Upper lobe of left lung (tissue), 6 donors: ENCODE results near the gene TRAF2. TPM values are rescaled to one million over a fixed set of nuclear protein-coding genes. Genes with fewer than 3 reads are reported as not detected.
A peak's percentile ranks its signal among the peaks of the same experiment; 100 is the strongest.

ENCODE experiments used
- ATAC-seq, 2 donors: fragments of 200-7000 bp; cut with Tn5 transposase; one replicate each; pipeline ENCODE4 v1.9.1; 2022; ENCODE audit warnings: mild to moderate bottlenecking in 2 of 2, moderate library complexity in 2 of 2; ENCODE audit not compliant: low FRiP score in 2 of 2
- DNase-seq, 2 donors: peaks; one replicate each; pipeline ENCODE4 v3.0.0-alpha.2; 2019 to 2020
- H3K27ac ChIP-seq, 4 donors: fragments of 200-600 bp; sonication (generic); one replicate each; pipeline ENCODE4 v1.5.1; 2016 to 2019
- H3K27me3 ChIP-seq, 4 donors: fragments of 200-600 bp; sonication (generic); one replicate each; pipeline ENCODE4 v1.5.1; 2017 to 2019
- H3K36me3 ChIP-seq, 4 donors: fragments of 200-600 bp; sonication (generic); one replicate each; pipeline ENCODE4 v1.5.1; 2016 to 2019
- H3K4me1 ChIP-seq, 4 donors: fragments of 200-600 bp; sonication (generic); one replicate each; pipeline ENCODE4 v1.5.1; 2018 to 2019
- H3K4me3 ChIP-seq, 4 donors: fragments of 200-600 bp; sonication (generic); one replicate each; pipeline ENCODE4 v1.5.1; 2017 to 2019; ENCODE audit warnings: mild to moderate bottlenecking in 2 of 4, moderate library complexity in 1 of 4
- H3K9me3 ChIP-seq, 4 donors: fragments of 200-600 bp; sonication (generic); one replicate each; pipeline ENCODE4 v1.5.1; 2018 to 2019
- EP300 ChIP-seq, 4 donors: sonication (generic); formaldehyde crosslinking; IDR thresholded peaks; one replicate each; pipeline ENCODE4 v1.5.1; 2017; ENCODE audit warnings: antibody characterized with exemption in 4 of 4, control low read depth in 2 of 4
- POLR2A ChIP-seq, 4 donors: fragments of 450-650 bp; IDR thresholded peaks; one replicate each; pipeline ENCODE4 v1.5.1; 2016 to 2017; ENCODE audit warnings: antibody characterized with exemption in 4 of 4, mild to moderate bottlenecking in 2 of 4
- POLR2AphosphoS5 ChIP-seq, 2 donors: sonication (generic); formaldehyde crosslinking; IDR thresholded peaks; one replicate each; pipeline ENCODE4 v1.5.1; 2017; ENCODE audit warnings: antibody characterized with exemption in 2 of 2
- WGBS, 2 donors: methylation state at CpG; one replicate each; pipeline ENCODE4 v1.1.5; 2017 to 2018; 5-methylcytosine and 5-hydroxymethylcytosine counted together
- small RNA-seq, 4 donors: library from RNA; depleted of rRNA; stranded (forward); fragments of <200 nt; gene quantifications; one replicate each; pipeline ENCODE3, GENCODE V24; 2016
- total RNA-seq, 6 donors: library from RNA; depleted of rRNA in 4 of 6; stranded (reverse); fragments of >200 nt in 4 of 6; gene quantifications; one replicate each; pipeline versions ENCODE4 v1.1.0 to v1.2.1, GENCODE V29; 2016 to 2021
- TF ChIP-seq, protein P1 (sequence below), 6 experiments: fragments of 450-650 bp in 4 of 6; fragments of 200-600 bp in 2 of 6; sonication (generic) in 2 of 6; IDR thresholded peaks; one replicate each; pipeline ENCODE4 v1.5.1; 2016 to 2019; ENCODE audit warnings: antibody characterized with exemption in 6 of 6
- donor health status: DM: no; HTN: no; CAD: no; lungs with moderate emphysema.
- donor health status: DM: no; HTN: yes; CAD: no; lungs with severe emphysema.

TRAF2 gene
- total RNA-seq, 6 donors from 2014 or later: 10.6 to 20.8 (median 13.4) TPM

DNA sequence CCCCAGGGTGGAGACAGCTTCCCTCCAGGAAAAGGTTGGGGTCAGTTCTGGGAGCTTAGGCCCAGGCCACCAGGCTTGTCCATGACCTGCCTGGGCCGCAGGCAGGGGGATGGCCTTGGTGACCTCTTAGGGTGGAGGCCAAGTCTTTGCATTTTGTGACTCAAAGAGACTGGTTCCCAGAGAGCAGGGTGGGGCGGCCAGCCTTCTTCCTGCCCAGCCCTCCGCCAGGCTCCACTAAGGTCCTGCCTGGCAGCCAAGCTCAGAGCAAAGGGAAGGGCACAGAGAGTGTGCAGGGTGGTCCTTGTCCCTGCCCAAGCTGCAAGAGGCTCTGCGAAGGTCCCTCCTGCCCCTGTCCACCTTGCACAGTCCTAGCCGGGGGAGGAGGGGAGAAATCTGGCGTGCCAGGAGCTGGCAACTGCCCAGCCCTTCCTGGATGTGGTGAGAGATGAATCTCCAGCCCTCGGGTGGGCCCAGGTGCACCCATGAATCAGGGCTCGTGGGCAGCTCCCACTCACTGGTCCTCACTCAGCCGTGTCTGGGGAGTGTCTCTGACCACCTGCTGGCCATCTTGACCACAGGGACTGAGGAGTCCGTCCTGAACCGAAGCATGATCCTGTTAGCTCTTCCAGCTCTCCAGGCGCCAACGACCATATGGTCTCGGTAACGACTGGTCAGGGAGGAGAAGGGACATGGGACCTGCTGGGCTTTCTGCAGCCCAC is 88.7 kb downstream of the TRAF2 start:
- Histone ChIP-seq H3K4me1 (peaks cover 33 to 55% (median 43%) of the 10 kb centered on the region in 4 donors), H3K27ac (peak overlapping the region; percentile 42 to 85 (median 73)), H3K36me3 (no peaks in the 10 kb centered on the region), H3K27me3 (no peaks in the 10 kb centered on the region), H3K9me3 (no peaks in the 10 kb centered on the region), H3K4me3 (peak overlapping the region in 1 of 4 donors; percentile 17)
- WGBS, 2 donors: 58 to 66% methylated on average over 3 to 12 of the region's 15 CpGs
- ATAC-seq (no peak), DNase-seq (peak in 1 of 2 donors; percentile 50)
- no peak for TF ChIP-seq EP300 (IDR thresholded peaks at IDR 0.05)
- TF ChIP-seq, protein P1, sequence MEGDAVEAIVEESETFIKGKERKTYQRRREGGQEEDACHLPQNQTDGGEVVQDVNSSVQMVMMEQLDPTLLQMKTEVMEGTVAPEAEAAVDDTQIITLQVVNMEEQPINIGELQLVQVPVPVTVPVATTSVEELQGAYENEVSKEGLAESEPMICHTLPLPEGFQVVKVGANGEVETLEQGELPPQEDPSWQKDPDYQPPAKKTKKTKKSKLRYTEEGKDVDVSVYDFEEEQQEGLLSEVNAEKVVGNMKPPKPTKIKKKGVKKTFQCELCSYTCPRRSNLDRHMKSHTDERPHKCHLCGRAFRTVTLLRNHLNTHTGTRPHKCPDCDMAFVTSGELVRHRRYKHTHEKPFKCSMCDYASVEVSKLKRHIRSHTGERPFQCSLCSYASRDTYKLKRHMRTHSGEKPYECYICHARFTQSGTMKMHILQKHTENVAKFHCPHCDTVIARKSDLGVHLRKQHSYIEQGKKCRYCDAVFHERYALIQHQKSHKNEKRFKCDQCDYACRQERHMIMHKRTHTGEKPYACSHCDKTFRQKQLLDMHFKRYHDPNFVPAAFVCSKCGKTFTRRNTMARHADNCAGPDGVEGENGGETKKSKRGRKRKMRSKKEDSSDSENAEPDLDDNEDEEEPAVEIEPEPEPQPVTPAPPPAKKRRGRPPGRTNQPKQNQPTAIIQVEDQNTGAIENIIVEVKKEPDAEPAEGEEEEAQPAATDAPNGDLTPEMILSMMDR (IDR thresholded peaks at IDR 0.05): no peak
- no peak for TF ChIP-seq POLR2AphosphoS5 (IDR thresholded peaks at IDR 0.05)
- no peak for TF ChIP-seq POLR2A (IDR thresholded peaks at IDR 0.05)

DNA sequence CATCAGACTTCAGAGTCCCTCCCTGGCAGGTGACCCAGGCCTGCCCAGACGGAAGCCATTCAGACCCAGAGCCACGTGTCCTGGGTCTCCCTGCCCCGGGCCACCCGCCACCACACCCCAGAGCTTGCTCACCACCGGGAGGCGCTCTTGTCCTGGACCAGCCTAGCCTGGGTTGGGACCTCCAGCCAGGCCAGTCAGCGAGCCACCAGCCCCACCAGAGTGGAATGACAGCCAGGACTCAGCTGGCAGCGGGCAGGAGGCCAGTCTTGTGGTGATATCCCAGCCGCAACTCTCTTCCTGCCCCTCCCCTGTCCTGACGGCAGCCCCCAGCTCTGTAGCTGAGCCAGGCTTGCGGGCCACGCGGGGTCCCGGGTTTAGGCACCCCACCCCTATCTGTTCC is 89.3 kb downstream of the TRAF2 start:
- 26 to 40% methylated on average over 5 to 13 of the region's 14 CpGs for WGBS, 2 donors
- DNase-seq: peak; percentile 52 to 81
- TF ChIP-seq EP300 (IDR thresholded peaks at IDR 0.05): no peak
- TF ChIP-seq, protein P1 (IDR thresholded peaks at IDR 0.05): peak in 5 of 6 experiments; percentile 28 to 69 (median 61)
- peak in 1 of 2 donors; percentile 35 for TF ChIP-seq POLR2AphosphoS5 (IDR thresholded peaks at IDR 0.05)
- Histone ChIP-seq H3K27me3 (no peaks in the 10 kb centered on the region), H3K9me3 (no peaks in the 10 kb centered on the region), H3K36me3 (no peaks in the 10 kb centered on the region), H3K4me3 (peak overlapping the region in 1 of 4 donors; percentile 17), H3K4me1 (peaks cover 33 to 56% (median 46%) of the 10 kb centered on the region in 4 donors), H3K27ac (peak overlapping the region; percentile 42 to 85 (median 73))
- no peak for ATAC-seq

Small RNA genes within 50 kb of the gene (small RNA-seq; reads per million reads assigned to genes)
- gene MIR4479: 0 to 0.25 (median 0) reads per million in 4 donors

Other genes with a start within 250 kb of the TRAF2 start
- gene EGFL7, start 223.6 kb upstream of the TRAF2 start, total RNA-seq: 100 to 1,000 TPM in 5 of 6 donors, 10 to 100 TPM in 1; 77.9 to 321 (median 165) TPM
- 100 to 1,000 TPM in 5 of 6 donors, 10 to 100 TPM in 1; 70.2 to 242 (median 140) TPM for gene AGPAT2, start 199.1 kb upstream of the TRAF2 start, total RNA-seq
- gene DIPK1B, start 173.9 kb upstream of the TRAF2 start, total RNA-seq: 10 to 100 TPM in 5 of 6 donors, 1 to 10 TPM in 1; 9.7 to 24.1 (median 17.0) TPM
- 10 to 100 TPM in 1 of 6 donors, 1 to 10 TPM in 4, under 1 TPM in 1; 0.39 to 17.8 (median 2.2) TPM for gene LCN10, start 143.6 kb upstream of the TRAF2 start, total RNA-seq
- 10 to 100 TPM in 1 of 6 donors, 1 to 10 TPM in 3, not detected in 2; 2.7 to 35.1 (median 5.5) TPM for gene LCN6, start 138.0 kb upstream of the TRAF2 start, total RNA-seq
- gene LCN8, start 128.3 kb upstream of the TRAF2 start, total RNA-seq: not detected
- under 1 TPM in 1 of 6 donors, not detected in 5; 0.23 TPM for gene LCN15, start 122.0 kb upstream of the TRAF2 start, total RNA-seq
- gene TMEM141, start 95.2 kb upstream of the TRAF2 start, total RNA-seq: 100 to 1,000 TPM in 2 of 6 donors, 10 to 100 TPM in 4; 55.5 to 134 (median 80.5) TPM
- 100 to 1,000 TPM in 1 of 6 donors, 10 to 100 TPM in 1, 1 to 10 TPM in 4; 1.9 to 130 (median 6.6) TPM for gene CCDC183, start 90.2 kb upstream of the TRAF2 start, total RNA-seq
- 100 to 1,000 TPM in 2 of 6 donors, 10 to 100 TPM in 4; 47.2 to 128 (median 78.9) TPM for gene RABL6, start 78.6 kb upstream of the TRAF2 start, total RNA-seq
- 1 to 10 TPM; 1.4 to 7.3 (median 3.0) TPM for gene AJM1, start 44.0 kb upstream of the TRAF2 start, total RNA-seq
- 100 to 1,000 TPM in 1 of 6 donors, 10 to 100 TPM in 5; 51.3 to 135 (median 64.1) TPM for gene PHPT1, start 37.1 kb upstream of the TRAF2 start, total RNA-seq
- 10 to 100 TPM in 3 of 6 donors, 1 to 10 TPM in 3; 2.1 to 18.9 (median 11.0) TPM for gene MAMDC4, start 34.2 kb upstream of the TRAF2 start, total RNA-seq
- gene EDF1, start 20.2 kb upstream of the TRAF2 start, total RNA-seq: 100 to 1,000 TPM; 137 to 312 (median 282) TPM
- gene FBXW5, start 58.2 kb downstream of the TRAF2 start, total RNA-seq: 100 to 1,000 TPM in 5 of 6 donors, 10 to 100 TPM in 1; 93.3 to 191 (median 153) TPM
- 1 to 10 TPM in 3 of 6 donors, not detected in 3; 1.8 to 4.4 (median 2.1) TPM for gene C8G, start 58.7 kb downstream of the TRAF2 start, total RNA-seq
- 1 to 10 TPM in 4 of 6 donors, under 1 TPM in 1, not detected in 1; 0.89 to 5.2 (median 2.3) TPM for gene LCN12, start 65.8 kb downstream of the TRAF2 start, total RNA-seq
- gene PTGDS, start 91.0 kb downstream of the TRAF2 start, total RNA-seq: 100 to 1,000 TPM in 5 of 6 donors, 10 to 100 TPM in 1; 31.7 to 395 (median 246) TPM
- gene LCNL1, start 96.5 kb downstream of the TRAF2 start, total RNA-seq: 1 to 10 TPM in 4 of 6 donors, under 1 TPM in 1, not detected in 1; 0.61 to 6.3 (median 1.8) TPM
- gene PAXX, start 105.9 kb downstream of the TRAF2 start, total RNA-seq: 100 to 1,000 TPM in 1 of 6 donors, 10 to 100 TPM in 5; 41.8 to 150 (median 52.8) TPM
- 100 to 1,000 TPM in 2 of 6 donors, 10 to 100 TPM in 4; 41.9 to 132 (median 85.2) TPM for gene CLIC3, start 110.1 kb downstream of the TRAF2 start, total RNA-seq
- 10 to 100 TPM; 14.7 to 49.2 (median 29.6) TPM for gene ABCA2, start 141.7 kb downstream of the TRAF2 start, total RNA-seq
- 1 to 10 TPM in 4 of 6 donors, under 1 TPM in 1, not detected in 1; 0.94 to 2.3 (median 2.0) TPM for gene FUT7, start 145.6 kb downstream of the TRAF2 start, total RNA-seq
- 100 to 1,000 TPM in 2 of 6 donors, 10 to 100 TPM in 4; 26.7 to 199 (median 73.2) TPM for gene NPDC1, start 159.7 kb downstream of the TRAF2 start, total RNA-seq
- under 1 TPM in 4 of 6 donors, not detected in 2; 0.34 to 0.98 (median 0.55) TPM for gene ENTPD2, start 167.5 kb downstream of the TRAF2 start, total RNA-seq
- gene SAPCD2, start 184.0 kb downstream of the TRAF2 start, total RNA-seq: 1 to 10 TPM in 4 of 6 donors, under 1 TPM in 2; 0.69 to 6.8 (median 1.4) TPM
- 10 to 100 TPM; 10.5 to 69.1 (median 34.0) TPM for gene UAP1L1, start 191.0 kb downstream of the TRAF2 start, total RNA-seq
- 10 to 100 TPM; 38.0 to 97.4 (median 54.1) TPM for gene MAN1B1, start 200.5 kb downstream of the TRAF2 start, total RNA-seq
- 100 to 1,000 TPM; 108 to 394 (median 229) TPM for gene DPP7, start 228.2 kb downstream of the TRAF2 start, total RNA-seq